Nephron progenitor cell (in vitro differentiated cells): ENCODE results near the gene NFIA.

Source experiments
- DNase-seq: peaks from one replicate; pipeline ENCODE4 v3.0.0; 2021
- H3K27ac Mint-ChIP-seq: 2 replicates; pipeline ENCODE4 v1.8.0; 2021; ENCODE audit warnings: mild to moderate bottlenecking, moderate library complexity, mixed read lengths
- H3K27me3 Mint-ChIP-seq: 2 replicates; pipeline ENCODE4 v1.8.0; 2021; ENCODE audit warnings: mild to moderate bottlenecking, low read depth, mixed read lengths; ENCODE audit not compliant: poor library complexity
- H3K36me3 Mint-ChIP-seq: 2 replicates; pipeline ENCODE4 v1.8.0; 2021; ENCODE audit warnings: low read depth, mixed read lengths
- H3K4me1 Mint-ChIP-seq: 2 replicates; pipeline ENCODE4 v1.8.0; 2021; ENCODE audit warnings: mixed read lengths
- H3K4me3 Mint-ChIP-seq: 2 replicates; pipeline ENCODE4 v1.8.0; 2021; ENCODE audit warnings: mild to moderate bottlenecking, moderate library complexity, mixed read lengths
- H3K9me3 Mint-ChIP-seq: 2 replicates; pipeline ENCODE4 v1.8.0; 2021; ENCODE audit warnings: mild to moderate bottlenecking, moderate library complexity, mixed read lengths
- TF ChIP-seq, protein P1 (sequence below): fragments of 200-600 bp; sonication (generic); IDR thresholded peaks from 2 replicates; pipeline ENCODE4 v1.5.0; 2021; ENCODE audit warnings: antibody characterized with exemption

The NFIA gene

DNA sequence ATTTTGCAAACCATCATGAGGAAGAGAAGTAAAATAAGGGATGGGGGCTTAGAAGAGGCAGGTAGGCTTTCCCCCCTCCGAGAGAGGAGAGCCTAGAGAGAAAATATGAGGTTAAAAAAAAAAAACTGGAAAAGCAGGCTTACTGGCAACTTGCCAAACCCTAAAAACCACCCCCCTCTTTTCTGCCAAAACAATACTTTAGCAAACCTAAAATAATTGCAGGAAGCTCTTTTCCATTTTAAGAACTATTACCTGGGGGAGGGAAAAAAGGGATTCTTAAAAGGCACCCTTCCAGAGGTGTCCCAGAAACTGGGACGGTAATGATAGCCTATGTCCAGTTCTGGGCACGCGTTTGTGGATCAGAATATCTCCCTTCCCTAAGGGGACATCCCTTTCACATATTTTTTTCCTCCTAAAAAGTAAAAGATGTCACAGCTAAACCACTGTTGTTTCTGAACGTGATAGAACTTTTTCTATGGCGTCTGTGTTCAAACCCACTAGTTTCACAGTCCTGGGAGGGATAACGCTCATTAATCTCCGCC is 1.1 kb upstream of the NFIA start:
- Mint-ChIP-seq H3K27me3 (peaks cover 82% of the 10 kb centered on the region), H3K27ac (no peak overlapping the region), H3K4me1 (peaks cover 51% of the 10 kb centered on the region), H3K36me3 (no peaks in the 10 kb centered on the region), H3K9me3 (no peaks in the 10 kb centered on the region), H3K4me3 (peak overlapping the region; percentile 80)
- no peak for DNase-seq
- TF ChIP-seq, protein P1, sequence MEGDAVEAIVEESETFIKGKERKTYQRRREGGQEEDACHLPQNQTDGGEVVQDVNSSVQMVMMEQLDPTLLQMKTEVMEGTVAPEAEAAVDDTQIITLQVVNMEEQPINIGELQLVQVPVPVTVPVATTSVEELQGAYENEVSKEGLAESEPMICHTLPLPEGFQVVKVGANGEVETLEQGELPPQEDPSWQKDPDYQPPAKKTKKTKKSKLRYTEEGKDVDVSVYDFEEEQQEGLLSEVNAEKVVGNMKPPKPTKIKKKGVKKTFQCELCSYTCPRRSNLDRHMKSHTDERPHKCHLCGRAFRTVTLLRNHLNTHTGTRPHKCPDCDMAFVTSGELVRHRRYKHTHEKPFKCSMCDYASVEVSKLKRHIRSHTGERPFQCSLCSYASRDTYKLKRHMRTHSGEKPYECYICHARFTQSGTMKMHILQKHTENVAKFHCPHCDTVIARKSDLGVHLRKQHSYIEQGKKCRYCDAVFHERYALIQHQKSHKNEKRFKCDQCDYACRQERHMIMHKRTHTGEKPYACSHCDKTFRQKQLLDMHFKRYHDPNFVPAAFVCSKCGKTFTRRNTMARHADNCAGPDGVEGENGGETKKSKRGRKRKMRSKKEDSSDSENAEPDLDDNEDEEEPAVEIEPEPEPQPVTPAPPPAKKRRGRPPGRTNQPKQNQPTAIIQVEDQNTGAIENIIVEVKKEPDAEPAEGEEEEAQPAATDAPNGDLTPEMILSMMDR, result no peak

DNA sequence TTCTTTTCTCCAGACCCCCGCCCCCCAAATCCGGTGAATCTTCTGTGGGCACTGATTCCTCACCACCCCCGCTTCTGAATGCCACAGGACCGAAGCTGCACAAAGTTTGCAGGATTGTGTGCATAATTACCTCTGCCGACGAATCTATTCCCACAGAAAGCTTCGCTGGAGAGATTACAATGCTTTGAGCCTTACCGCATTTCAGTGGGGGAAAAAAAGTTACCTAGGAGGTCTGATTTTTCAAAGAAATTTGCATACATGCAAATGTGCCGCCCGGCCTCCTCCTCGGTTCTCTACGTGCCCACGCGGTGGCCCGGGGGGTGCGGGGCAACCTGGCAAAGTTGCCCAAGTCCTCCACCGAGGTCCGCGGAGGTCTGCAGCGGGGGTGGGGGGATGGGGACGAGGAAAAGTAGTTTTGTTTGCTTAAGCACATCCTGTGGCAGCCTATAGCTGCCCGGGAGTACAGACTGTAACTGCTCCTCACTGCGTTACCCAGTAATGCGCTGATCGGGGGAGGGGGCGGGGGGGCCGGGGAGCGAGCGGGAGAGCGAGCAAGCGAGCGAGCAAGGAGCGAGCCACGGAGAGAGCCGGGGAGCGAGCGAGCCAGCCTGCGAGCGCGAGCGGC is 563 bp upstream of the NFIA start:
- peaks cover 88% of the 10 kb centered on the region for H3K27me3 Mint-ChIP-seq
- peak overlapping the region; percentile 80 for H3K4me3 Mint-ChIP-seq
- no peak overlapping the region for H3K27ac Mint-ChIP-seq

DNA sequence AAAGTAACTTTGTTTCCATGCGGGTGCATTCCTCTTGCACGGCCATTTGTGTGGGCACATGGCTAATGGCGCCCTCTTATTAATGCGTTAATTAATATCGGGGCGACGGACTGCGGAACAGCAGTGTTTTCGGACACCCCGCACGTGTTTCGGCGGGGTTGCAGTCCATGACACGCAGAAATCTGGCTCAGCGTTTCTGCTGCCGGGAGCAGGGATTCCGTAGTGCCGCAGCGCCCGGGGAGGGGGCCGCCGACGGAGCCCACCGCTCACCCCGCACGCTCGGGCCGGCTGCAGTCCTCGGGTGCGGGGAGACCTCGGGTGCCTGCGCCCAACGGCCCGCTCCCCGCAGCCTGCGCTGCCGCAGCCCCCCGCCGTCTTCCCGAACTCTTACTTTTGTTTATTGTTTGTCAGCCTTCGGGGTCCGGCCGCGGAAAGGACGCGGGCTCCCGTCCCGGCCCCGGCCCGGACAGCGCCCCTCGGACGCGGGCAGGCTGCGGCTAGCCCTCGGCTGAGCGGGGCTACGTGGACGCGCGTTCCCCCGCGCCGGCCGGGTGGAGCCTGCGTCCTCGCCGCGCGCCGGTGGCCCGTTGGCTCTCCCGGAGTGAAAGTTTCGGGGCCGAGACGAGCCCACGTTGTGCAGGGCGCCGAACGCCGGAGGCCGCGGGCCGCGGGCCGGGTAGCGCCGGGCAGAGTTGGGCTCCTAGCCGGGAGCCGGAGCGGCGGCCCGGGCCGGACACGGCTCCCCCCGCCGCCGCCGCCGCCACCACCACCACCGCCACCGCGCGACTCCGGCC is 849 bp downstream of the NFIA start:
- H3K27me3 Mint-ChIP-seq, result peaks cover 94% of the 10 kb centered on the region
- peaks cover 40% of the 10 kb centered on the region for H3K4me1 Mint-ChIP-seq
- TF ChIP-seq, protein P1, result no peak
- H3K27ac Mint-ChIP-seq, result no peak overlapping the region
- H3K9me3 Mint-ChIP-seq, result no peaks in the 10 kb centered on the region
- H3K36me3 Mint-ChIP-seq, result no peaks in the 10 kb centered on the region
- DNase-seq, result peak; percentile 57
- H3K4me3 Mint-ChIP-seq, result peak overlapping the region; percentile 87

More for the DNA sequence above, 563 bp upstream of the NFIA start:
- no peaks in the 10 kb centered on the region for H3K9me3 Mint-ChIP-seq
- peaks cover 46% of the 10 kb centered on the region for H3K4me1 Mint-ChIP-seq
- TF ChIP-seq, protein P1, result no peak
- H3K36me3 Mint-ChIP-seq, result no peaks in the 10 kb centered on the region
- peak; percentile 45 for DNase-seq

DNA sequence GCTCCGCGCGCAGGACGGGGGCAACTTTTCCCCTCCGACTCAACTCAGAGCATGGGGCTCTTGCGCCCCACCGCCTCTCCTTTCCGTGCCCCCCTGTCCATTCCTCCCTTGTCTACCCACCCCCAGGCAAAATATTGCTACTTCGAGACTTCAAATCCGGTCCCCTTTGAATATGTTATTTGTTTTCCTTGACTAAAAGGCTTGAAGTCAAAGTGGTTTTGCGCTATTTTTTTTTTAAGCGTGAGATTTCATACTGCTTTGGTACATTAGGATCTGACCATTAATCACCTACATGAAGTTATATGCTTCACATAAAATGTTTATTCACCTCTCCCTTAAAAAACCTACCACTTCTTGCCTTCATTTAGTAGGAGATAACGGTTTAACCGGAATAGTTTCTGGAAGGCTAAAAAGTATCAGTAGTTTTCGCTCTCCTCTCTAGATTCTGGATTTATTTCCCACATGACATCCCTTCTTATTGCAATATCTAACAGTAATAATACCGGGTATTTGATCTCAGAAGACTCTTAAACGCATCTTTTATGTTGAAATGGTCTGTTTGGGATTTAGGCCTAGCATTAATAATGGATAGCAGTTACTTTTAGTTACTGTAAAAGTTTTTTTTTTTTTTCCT is 1.6 kb downstream of the NFIA start:
- H3K27ac Mint-ChIP-seq, result no peak overlapping the region

DNA sequence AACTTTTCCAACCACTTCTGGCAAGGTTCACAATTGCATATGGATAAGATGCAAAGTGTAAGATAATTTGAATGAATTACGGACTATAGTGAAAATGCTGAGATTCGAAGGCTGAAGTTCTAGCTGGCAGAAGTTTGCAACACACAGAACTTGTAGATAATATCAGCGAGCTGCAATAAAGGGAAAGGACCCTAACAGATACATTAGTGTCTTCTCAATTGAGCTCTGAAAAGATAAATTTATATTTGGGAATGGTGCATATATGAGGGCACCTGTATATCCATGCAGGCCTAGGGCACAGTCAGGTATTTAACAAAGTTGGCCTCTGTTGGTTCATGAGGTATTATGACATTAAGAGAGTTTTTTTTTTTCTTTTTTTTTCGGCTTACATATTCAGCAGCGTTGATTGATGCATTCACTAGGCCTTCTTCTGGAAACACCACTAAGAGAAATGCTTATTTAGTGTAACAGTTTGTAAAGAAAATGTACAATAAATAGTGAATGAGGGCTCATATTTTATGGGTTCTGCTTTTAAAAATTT is 2.2 kb downstream of the NFIA start:
- H3K27me3 Mint-ChIP-seq, result peaks cover 94% of the 10 kb centered on the region
- peak overlapping the region; percentile 87 for H3K4me3 Mint-ChIP-seq
- no peaks in the 10 kb centered on the region for H3K9me3 Mint-ChIP-seq
- DNase-seq, result no peak
- H3K36me3 Mint-ChIP-seq, result no peaks in the 10 kb centered on the region
- TF ChIP-seq, protein P1, result no peak
- H3K27ac Mint-ChIP-seq, result no peak overlapping the region
- peaks cover 27% of the 10 kb centered on the region for H3K4me1 Mint-ChIP-seq

More for the DNA sequence above, 1.6 kb downstream of the NFIA start:
- Mint-ChIP-seq H3K4me1 (peaks cover 33% of the 10 kb centered on the region), H3K36me3 (no peaks in the 10 kb centered on the region), H3K9me3 (no peaks in the 10 kb centered on the region), H3K4me3 (peak overlapping the region; percentile 87), H3K27me3 (peaks cover 94% of the 10 kb centered on the region)
- DNase-seq, result no peak
- TF ChIP-seq, protein P1, result no peak
